HG03060 (cell line): ENCODE measurements around the gene SOX1.

Experiments used
- ATAC-seq: cut with Tn5 transposase; IDR thresholded peaks from one replicate; pipeline ENCODE4 v1.9.1; 2021; ENCODE audit warnings: low read depth, moderate number of reproducible peaks; ENCODE audit not compliant: unreplicated experiment

Gene SOX1

GRCh38 chr13:112071723-112072533 lies 5.0 kb downstream of the SOX1 start:
- ATAC-seq: no peak

- ATAC-seq: no peak
Observed at GRCh38 chr13:112072534-112073244, 5.7 kb downstream of the SOX1 start.

GRCh38 chr13:112073245-112074138 lies 6.5 kb downstream of the SOX1 start:
- no peak for ATAC-seq

GRCh38 chr13:112074139-112074865 lies 7.4 kb downstream of the SOX1 start:
- ATAC-seq: no peak

GRCh38 chr13:112077729-112078128 lies 10.8 kb downstream of the SOX1 start:
- ATAC-seq: no peak

GRCh38 chr13:112078216-112078615 lies 11.3 kb downstream of the SOX1 start:
- no peak for ATAC-seq

GRCh38 chr13:112078879-112079531 lies 12.1 kb downstream of the SOX1 start:
- ATAC-seq: no peak

GRCh38 chr13:112079696-112080095 lies 12.7 kb downstream of the SOX1 start:
- ATAC-seq: no peak

GRCh38 chr13:112083971-112084370 lies 17.0 kb downstream of the SOX1 start:
- ATAC-seq: no peak

GRCh38 chr13:112092453-112092852 lies 25.5 kb downstream of the SOX1 start:
- ATAC-seq: no peak

- ATAC-seq: no peak
Observed at GRCh38 chr13:112095354-112095753, 28.4 kb downstream of the SOX1 start.

GRCh38 chr13:112096959-112097358 lies 30.0 kb downstream of the SOX1 start:
- no peak for ATAC-seq

GRCh38 chr13:112097770-112098169 lies 30.8 kb downstream of the SOX1 start:
- ATAC-seq: no peak

GRCh38 chr13:112098699-112099098 lies 31.8 kb downstream of the SOX1 start:
- ATAC-seq: no peak

GRCh38 chr13:112101360-112101930 lies 34.5 kb downstream of the SOX1 start:
- ATAC-seq: no peak

GRCh38 chr13:112102243-112102642 lies 35.3 kb downstream of the SOX1 start:
- ATAC-seq: no peak

GRCh38 chr13:112103260-112103838 lies 36.4 kb downstream of the SOX1 start:
- ATAC-seq: no peak

- no peak for ATAC-seq
Observed at GRCh38 chr13:112103961-112104880, 37.3 kb downstream of the SOX1 start.
